ENCODE results near the gene MACROD2. TPM values are rescaled to one million over a fixed set of nuclear protein-coding genes. Genes with fewer than 3 reads are reported as not detected.

Gene MACROD2
- total RNA-seq, 1 experiment from 2014 or later, result 1.6 TPM

GRCh38 chr20:14758356-14758755 is 763.0 kb downstream of the MACROD2 start:
- H3K4me3 Mint-ChIP-seq, result no peak overlapping the region
- no peak overlapping the region for H2BK120ac ChIP-seq (ENCODE audit: low read depth, low read length, poor library complexity, severe bottlenecking)
- H3K9me3 ChIP-seq (ENCODE audit: control insufficient read depth, low read depth, low read length), result no peaks in the 10 kb centered on the region
- H3K14ac ChIP-seq (ENCODE audit: insufficient read depth, low read length), result no peak overlapping the region
- H4K91ac ChIP-seq (ENCODE audit: insufficient read length, low read depth, low read length), result no peak overlapping the region
- H2BK5ac ChIP-seq (ENCODE audit: insufficient read length, low read length), result no peak overlapping the region
- no peak overlapping the region for H3T11ph ChIP-seq (ENCODE audit: low read length)
- H3K56ac ChIP-seq (ENCODE audit: insufficient read length, low read depth, low read length), result no peak overlapping the region
- H2AFZ ChIP-seq (ENCODE audit: low read length), result no peak overlapping the region
- H3K4me1 ChIP-seq (ENCODE audit: insufficient read depth, low read length), result no peaks in the 10 kb centered on the region; the same call in 1 of the 2 replicates
- H4K8ac ChIP-seq (replicated peaks; ENCODE audit: insufficient read length, low read depth, low read length), result no peak overlapping the region
- H2AK5ac ChIP-seq (ENCODE audit: insufficient read length, low read length), result no peak overlapping the region
- no peaks in the 10 kb centered on the region for H3K9me3 Mint-ChIP-seq
- no peak for TF ChIP-seq CTCF (conservative IDR thresholded peaks at IDR 0.05)
- H4K20me1 ChIP-seq (ENCODE audit: control insufficient read depth, insufficient read depth, insufficient read length), result no peaks in the 10 kb centered on the region
- no peaks in the 10 kb centered on the region for H3K79me1 ChIP-seq (ENCODE audit: insufficient read depth, low read depth, low read length, poor library complexity, severe bottlenecking)
- H3K23me2 ChIP-seq (ENCODE audit: insufficient read length, low read depth, low read length, poor library complexity, severe bottlenecking), result no peaks in the 10 kb centered on the region
- no peak for DNase-seq
- H3K27ac ChIP-seq (ENCODE audit: insufficient read length, low read depth, low read length), result no peak overlapping the region
- no peaks in the 10 kb centered on the region for H3K27me3 ChIP-seq (ENCODE audit: insufficient read depth, low read length)
- H3K36me3 Mint-ChIP-seq (ENCODE audit: insufficient read depth in 1 of 3, low read depth in 3 of 3), result no peaks in the 10 kb centered on the region
- H3K9ac ChIP-seq (ENCODE audit: extremely low read depth, insufficient read length, low read length), result no peak overlapping the region
- peak overlapping the region; percentile 45 for H2BK20ac ChIP-seq (ENCODE audit: low read depth, low read length, poor library complexity, severe bottlenecking)
- H2BK12ac ChIP-seq (ENCODE audit: insufficient read length, low read depth, low read length), result no peak overlapping the region
- no peak overlapping the region for H2BK15ac ChIP-seq (ENCODE audit: low read depth, low read length)
- no CpG with 5 or more reads among the region's 2 CpGs for WGBS (ENCODE audit: extremely low coverage, insufficient read length, low lambda C conversion rate)
- H3K27ac Mint-ChIP-seq, result no peak overlapping the region
- no peak overlapping the region for H3K4ac ChIP-seq (ENCODE audit: low read depth, low read length)
- no peak overlapping the region for H3K23ac ChIP-seq (ENCODE audit: insufficient read length, low read depth, low read length)
- H3K18ac ChIP-seq (ENCODE audit: insufficient read length, low read depth, low read length), result no peak overlapping the region
- no peaks in the 10 kb centered on the region for H3K79me2 ChIP-seq (ENCODE audit: insufficient read depth, low read length)
- no peaks in the 10 kb centered on the region for H3K27me3 Mint-ChIP-seq (ENCODE audit: low read depth)
- no peak overlapping the region for H3K4me2 ChIP-seq (ENCODE audit: insufficient read depth, insufficient read length, low read length)
- no peak overlapping the region for H4K5ac ChIP-seq (ENCODE audit: insufficient read length, low read depth, low read length)
- peaks cover 7 to 15% of the 10 kb centered on the region in 2 experiments for H3K4me1 Mint-ChIP-seq

Measured in H9 (cell line).